GM23248 (cell line): ENCODE results near the gene ETFDH. TPM values are rescaled to one million over a fixed set of nuclear protein-coding genes. Genes with fewer than 3 reads are reported as not detected.

ENCODE experiments used
- DNase-seq: peaks from one replicate; pipeline ENCODE4 v3.0.0-alpha.2; 2015
- H2AFZ ChIP-seq: fragments of 200-600 bp; sonication (generic); 2 replicates; pipeline ENCODE4 v1.6.1; 2016; ENCODE audit warnings: antibody characterized with exemption
- H3F3A ChIP-seq: fragments of 200-600 bp; sonication (generic); 2 replicates; pipeline ENCODE4 v1.6.1; 2016; ENCODE audit warnings: mild to moderate bottlenecking, antibody characterized with exemption, mixed run types; ENCODE audit not compliant: insufficient read depth
- H3K27ac ChIP-seq: fragments of 200-600 bp; sonication (generic); 2 replicates; pipeline ENCODE4 v1.5.1; 2016; ENCODE audit warnings: mild to moderate bottlenecking
- H3K27me3 ChIP-seq: fragments of 200-600 bp; sonication (generic); replicated peaks from 2 replicates; pipeline ENCODE4 v1.6.1; 2016; ENCODE audit warnings: mild to moderate bottlenecking; ENCODE audit not compliant: insufficient read depth
- H3K36me3 ChIP-seq: fragments of 200-600 bp; sonication (generic); 2 replicates; pipeline ENCODE4 v1.6.1; 2016; ENCODE audit warnings: low read depth, mild to moderate bottlenecking
- H3K4me1 ChIP-seq: fragments of 200-600 bp; sonication (generic); 2 replicates; pipeline ENCODE4 v1.6.1; 2016; ENCODE audit warnings: mild to moderate bottlenecking; ENCODE audit not compliant: insufficient read depth
- H3K4me2 ChIP-seq: fragments of 200-600 bp; sonication (generic); one replicate; pipeline ENCODE4 v1.6.1; 2016; ENCODE audit warnings: mild to moderate bottlenecking; ENCODE audit not compliant: unreplicated experiment
- H3K4me3 ChIP-seq: fragments of 200-600 bp; sonication (generic); 2 replicates; pipeline ENCODE4 v1.5.1; 2016; ENCODE audit warnings: mild to moderate bottlenecking
- H3K79me2 ChIP-seq: fragments of 200-600 bp; sonication (generic); 2 replicates; pipeline ENCODE4 v1.6.1; 2016; ENCODE audit warnings: mild to moderate bottlenecking; ENCODE audit not compliant: insufficient read depth
- H3K9ac ChIP-seq: fragments of 200-600 bp; sonication (generic); 2 replicates; pipeline ENCODE4 v1.6.1; 2016; ENCODE audit warnings: mild to moderate bottlenecking
- H3K9me2 ChIP-seq: fragments of 200-600 bp; sonication (generic); 2 replicates; pipeline ENCODE4 v1.6.1; 2016; ENCODE audit warnings: mixed run types, mild to moderate bottlenecking, moderate library complexity; ENCODE audit not compliant: insufficient read depth
- H3K9me3 ChIP-seq: fragments of 200-600 bp; sonication (generic); one replicate; pipeline ENCODE4 v1.6.1; 2017; ENCODE audit warnings: low read depth
- H4K20me1 ChIP-seq: fragments of 200-600 bp; sonication (generic); 2 replicates; pipeline ENCODE4 v1.6.0; 2016; ENCODE audit not compliant: insufficient read depth
- EZH2 ChIP-seq: fragments of 200-600 bp; sonication (generic); IDR thresholded peaks from 2 replicates; pipeline ENCODE4 v1.6.1; 2018; ENCODE audit warnings: antibody characterized with exemption, mild to moderate bottlenecking; ENCODE audit not compliant: insufficient read depth, poor library complexity, severe bottlenecking
- EZH2phosphoT487 ChIP-seq: fragments of 200-600 bp; sonication (generic); IDR thresholded peaks from 2 replicates; pipeline ENCODE4 v1.6.1; 2018; ENCODE audit warnings: antibody characterized with exemption, moderate library complexity, mild to moderate bottlenecking, low read depth; ENCODE audit not compliant: insufficient read depth
- WGBS, 2 experiments: methylation state at CpG; one replicate each; pipeline ENCODE4 v1.1.6; 2015 to 2017; ENCODE audit warnings: low lambda C conversion rate in 2 of 2, low coverage in 1 of 2; ENCODE audit errors: missing lambda C conversion rate in 2 of 2; 5-methylcytosine and 5-hydroxymethylcytosine counted together
- in situ Hi-C: fragments of 300-500 bp; cut with MboI; formaldehyde crosslinking; loops from 2 replicates; pipeline ENCODE4 v1.15.0; 2020
- polyA plus RNA-seq: library from polyadenylated mRNA; unstranded; fragments of >200 nt; fragmentation: Nextera tagmentation; extraction: Ambion mirVana; gene quantifications from 2 replicates; pipeline ENCODE4 v1.2.1, GENCODE V29; 2016
- total RNA-seq: library from RNA; depleted of rRNA; stranded (reverse); fragments of >200 nt; shearing (Covaris generic); gene quantifications from 2 replicates; pipeline ENCODE4 v1.2.3, GENCODE V29; 2014

ETFDH gene
- total and polyA plus RNA-seq, 2 experiments from 2014 or later, result 18.5 to 24.1 TPM

DNA sequence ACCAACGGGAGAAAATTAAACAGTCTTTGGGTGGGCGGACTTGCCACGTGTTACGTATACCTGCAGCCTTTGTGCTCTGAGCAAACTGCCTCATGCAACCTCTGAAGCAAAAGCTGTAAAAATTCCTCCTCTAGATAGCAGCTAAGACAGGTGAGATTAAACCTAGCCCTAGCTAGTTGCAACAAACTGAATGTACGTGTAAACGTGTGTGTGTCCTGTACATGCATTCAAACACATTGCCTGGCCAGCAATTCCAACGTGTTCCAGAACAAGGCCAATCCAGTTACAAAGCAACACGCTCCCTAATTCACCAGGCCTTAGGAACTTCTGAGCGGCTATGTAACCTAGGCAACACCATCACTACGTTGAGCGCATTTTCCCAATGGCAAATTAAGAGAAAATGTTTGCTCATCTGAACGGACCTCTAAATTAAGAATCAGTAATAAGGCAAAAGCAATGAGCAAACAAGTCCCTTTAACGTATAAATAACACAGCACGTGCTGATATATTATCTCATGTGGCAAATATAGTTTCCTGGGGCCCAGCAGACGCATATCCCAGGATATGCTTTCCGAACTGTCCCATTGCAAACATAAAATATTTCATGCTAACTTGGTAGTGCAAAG, 50.3 kb downstream of the ETFDH start:
- H3K9ac ChIP-seq, result peak overlapping the region; percentile 93

DNA sequence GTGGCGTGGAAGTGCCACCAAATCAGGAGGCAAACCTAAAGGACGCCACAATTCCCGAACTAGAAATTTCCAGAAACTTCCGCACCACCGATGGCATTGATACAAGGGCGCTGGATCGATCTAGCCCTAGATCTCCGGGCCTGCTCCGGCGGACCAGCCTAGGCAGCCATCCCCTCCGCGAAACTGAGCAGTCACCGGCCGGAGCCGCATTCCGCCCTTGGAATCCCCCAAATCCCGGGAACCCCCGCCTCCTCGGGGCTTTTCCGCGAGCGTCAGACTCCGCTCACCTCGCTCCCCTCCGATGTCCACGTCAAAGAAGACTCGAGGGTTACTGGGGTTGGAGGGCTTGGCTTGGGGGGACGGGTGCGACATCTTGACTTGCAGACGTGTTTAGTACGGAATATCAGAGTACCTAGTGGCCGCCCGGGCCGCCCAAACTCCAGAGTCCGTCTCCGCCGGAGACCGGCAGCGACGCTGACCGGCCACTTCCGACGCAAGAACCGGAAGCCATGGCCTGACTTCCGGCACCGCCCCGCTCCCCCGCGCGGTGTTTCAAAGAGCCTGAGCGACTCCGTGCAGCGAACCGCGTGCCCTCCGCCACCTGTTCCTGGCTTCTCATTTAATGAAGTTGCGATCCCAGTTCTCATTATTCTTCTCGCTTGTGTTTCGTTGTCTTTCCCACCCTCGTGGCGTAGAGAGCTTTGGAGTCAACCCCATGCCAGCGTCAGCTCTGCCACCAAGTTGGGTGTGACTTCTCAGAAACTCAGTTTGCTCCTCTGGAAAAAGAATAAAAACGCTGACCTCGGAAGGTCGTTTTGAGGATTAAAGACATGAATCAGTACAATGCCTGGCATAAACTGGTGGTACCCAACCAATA, 51.1 kb downstream of the ETFDH start, which contains the start of gene PPID:
Gene PPID (minus strand): TSS at position 480 of the 877 bp plus-strand sequence. CDS start 108 bp downstream, at position 372.
- in situ Hi-C loops, result no loop called here
- peak; percentile 91 for DNase-seq
- Histone ChIP-seq H3F3A (no peaks in the 10 kb centered on the region), H3K27ac (peak within 1 kb of the TSS; percentile 90), H3K9me2 (no peaks in the 10 kb centered on the region), H3K9me3 (no peaks in the 10 kb centered on the region), H3K36me3 (peaks cover 10% of the 10 kb centered on the region), H3K9ac (peak within 1 kb of the TSS; percentile 93), H3K27me3 (no peaks in the 10 kb centered on the region; the same call in 1 of the 2 replicates), H4K20me1 (no peaks in the 10 kb centered on the region), H3K79me2 (peaks cover 28% of the 10 kb centered on the region), H3K4me1 (peaks cover 10% of the 10 kb centered on the region), H3K4me2 (peak within 1 kb of the TSS; percentile 91), H3K4me3 (peak within 1 kb of the TSS; percentile 90), H2AFZ (peak within 1 kb of the TSS; percentile 91)
- WGBS, 2 experiments, result 0 to 1% methylated on average over 61 to 63 of the region's 65 CpGs
- no peak for TF ChIP-seq EZH2
- no peak for TF ChIP-seq EZH2phosphoT487

More for the DNA sequence above, 50.3 kb downstream of the ETFDH start:
- in situ Hi-C loops, result no loop called here
- Histone ChIP-seq H3K4me3 (peak overlapping the region; percentile 90), H4K20me1 (no peaks in the 10 kb centered on the region), H3K4me2 (peak overlapping the region; percentile 91), H3K4me1 (peaks cover 10% of the 10 kb centered on the region), H3F3A (no peaks in the 10 kb centered on the region), H3K27ac (peak overlapping the region; percentile 90), H3K27me3 (no peaks in the 10 kb centered on the region), H3K9me3 (no peaks in the 10 kb centered on the region), H3K79me2 (peaks cover 28% of the 10 kb centered on the region), H3K9me2 (no peaks in the 10 kb centered on the region), H2AFZ (peak overlapping the region; percentile 91), H3K36me3 (peaks cover 10% of the 10 kb centered on the region)
- 10 to 13% methylated on average over 16 of the region's 16 CpGs for WGBS, 2 experiments
- no peak for TF ChIP-seq EZH2
- no peak for TF ChIP-seq EZH2phosphoT487
- DNase-seq, result peak; percentile 75

DNA sequence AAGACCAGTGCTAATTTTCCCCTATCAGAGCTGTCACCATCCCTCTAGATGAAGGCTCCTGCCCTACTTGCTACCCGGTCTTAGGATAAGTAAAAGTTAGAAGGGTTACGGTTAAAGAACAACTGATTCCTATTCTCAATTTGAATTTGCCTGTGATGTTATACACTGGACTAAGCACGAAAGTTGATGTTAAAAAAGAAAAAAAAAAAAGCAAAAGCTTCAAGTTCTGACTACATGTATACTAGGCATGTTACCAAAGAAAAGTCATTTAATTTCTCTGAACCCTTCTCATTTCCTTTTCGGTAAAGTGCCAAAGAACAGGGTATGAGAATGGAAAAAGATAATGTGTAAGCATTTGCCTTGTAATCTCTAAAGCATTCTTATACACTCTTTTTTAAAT, 52.5 kb downstream of the ETFDH start:
- H3K27ac ChIP-seq, result no peak overlapping the region
- peaks cover 3% of the 10 kb centered on the region; the same call in 1 of the 2 replicates for H3K36me3 ChIP-seq
- no peak for DNase-seq
- no peak for TF ChIP-seq EZH2phosphoT487
- no peak for TF ChIP-seq EZH2
- H3K4me3 ChIP-seq, result no peak overlapping the region
- peaks cover 10% of the 10 kb centered on the region for H3K4me1 ChIP-seq
- H3K9ac ChIP-seq, result no peak overlapping the region
- in situ Hi-C loops, result no loop called here
- 89% methylated on average over 4 of the region's 4 CpGs for WGBS, 2 experiments
- no peak overlapping the region for H3K4me2 ChIP-seq
- H3F3A ChIP-seq, result no peaks in the 10 kb centered on the region
- peaks cover 9% of the 10 kb centered on the region; the same call in 1 of the 2 replicates for H3K27me3 ChIP-seq
- H2AFZ ChIP-seq, result peak overlapping the region; percentile 91; the same call in 1 of the 2 replicates
- peaks cover 28% of the 10 kb centered on the region for H3K79me2 ChIP-seq
- H3K9me3 ChIP-seq, result no peaks in the 10 kb centered on the region
- H3K9me2 ChIP-seq, result no peaks in the 10 kb centered on the region
- no peaks in the 10 kb centered on the region for H4K20me1 ChIP-seq

DNA sequence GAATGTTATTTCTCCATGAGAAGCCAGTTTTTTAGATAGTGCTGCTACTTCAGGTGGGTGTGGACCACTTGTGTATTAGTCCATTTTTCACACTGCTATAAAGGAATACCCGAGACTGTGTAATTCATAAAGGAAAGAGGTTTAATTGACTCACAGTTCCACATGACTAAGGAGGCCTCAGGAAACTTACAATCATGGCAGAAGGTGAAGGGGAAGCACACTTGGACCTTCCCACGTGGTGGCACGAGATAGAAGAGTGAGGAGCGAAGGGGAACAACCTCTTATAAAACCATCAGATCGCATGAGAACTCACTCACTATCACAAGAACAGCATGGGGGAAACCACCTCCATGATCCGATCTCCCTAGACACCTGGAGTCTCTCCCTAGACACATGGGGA, 54.5 kb downstream of the ETFDH start:
- WGBS, 2 experiments, result 81 to 82% methylated on average over 6 of the region's 6 CpGs
- in situ Hi-C loops, result no loop called here
- TF ChIP-seq EZH2phosphoT487, result no peak
- TF ChIP-seq EZH2, result no peak

More for the DNA sequence above, 54.5 kb downstream of the ETFDH start:
- H3K9me3 ChIP-seq, result no peaks in the 10 kb centered on the region
- H3K36me3 ChIP-seq, result no peaks in the 10 kb centered on the region
- no peak overlapping the region for H3K4me3 ChIP-seq
- DNase-seq, result no peak
- no peak overlapping the region for H3K9ac ChIP-seq
- no peak overlapping the region for H3K27ac ChIP-seq
- no peaks in the 10 kb centered on the region for H3K9me2 ChIP-seq
- no peak overlapping the region for H3K4me2 ChIP-seq
- peaks cover 9% of the 10 kb centered on the region; the same call in 1 of the 2 replicates for H3K27me3 ChIP-seq
- H3F3A ChIP-seq, result no peaks in the 10 kb centered on the region
- no peak overlapping the region for H2AFZ ChIP-seq
- H3K4me1 ChIP-seq, result peaks cover 7% of the 10 kb centered on the region
- peaks cover 14% of the 10 kb centered on the region for H3K79me2 ChIP-seq
- H4K20me1 ChIP-seq, result no peaks in the 10 kb centered on the region
